Lower lobe of right lung (tissue), 2 donors: Measurements from ENCODE around the gene TRIM2. TPM values are rescaled to one million over a fixed set of nuclear protein-coding genes. Genes with fewer than 3 reads are reported as not detected.

ENCODE experiments used
- ATAC-seq, 2 donors: fragments of 200-7000 bp; cut with Tn5 transposase; one replicate each; pipeline ENCODE4 v1.9.1; 2020 to 2022; ENCODE audit warnings: mild to moderate bottlenecking in 2 of 2, moderate library complexity in 2 of 2
- DNase-seq: peaks from one replicate; pipeline ENCODE4 v3.0.0-alpha.2; 2020
- H3K27ac ChIP-seq: fragments of 200-600 bp; one replicate; pipeline ENCODE4 v1.8.0; 2022
- H3K27me3 ChIP-seq: fragments of 200-600 bp; one replicate; pipeline ENCODE4 v1.8.0; 2022; ENCODE audit warnings: low read depth
- H3K36me3 ChIP-seq: fragments of 200-600 bp; one replicate; pipeline ENCODE4 v1.8.0; 2022; ENCODE audit warnings: mild to moderate bottlenecking
- H3K4me1 ChIP-seq: fragments of 200-600 bp; one replicate; pipeline ENCODE4 v1.8.0; 2022
- H3K4me3 ChIP-seq: fragments of 200-600 bp; one replicate; pipeline ENCODE4 v1.8.0; 2022; ENCODE audit warnings: mild to moderate bottlenecking
- H3K9me3 ChIP-seq: fragments of 200-600 bp; one replicate; pipeline ENCODE4 v1.8.0; 2022
- CTCF ChIP-seq: fragments of 200-600 bp; IDR thresholded peaks from one replicate; pipeline ENCODE4 v1.8.0; 2022; ENCODE audit warnings: antibody characterized with exemption, mild to moderate bottlenecking
- intact Hi-C: fragments of 100-400 bp; cut with DNase I; formaldehyde crosslinking; loops from one replicate; pipeline ENCODE4 v1.11.0; 2022
- total RNA-seq: library from RNA; stranded (reverse); fragmentation: NEBNext Ultra II Directional; extraction: Animal tissue kit (Norgen Biotek cat#: 25700); gene quantifications from one replicate; pipeline ENCODE4 v1.2.1, GENCODE V29; 2021
- donor health status: DM: no; HTN: yes; CAD: no; lungs with severe emphysema.

The TRIM2 gene
- total RNA-seq, 1 donor from 2014 or later: 32.6 TPM

- peaks cover 18% of the 10 kb centered on the region for H3K4me1 ChIP-seq
- no peaks in the 10 kb centered on the region for H3K27me3 ChIP-seq
- ATAC-seq (no peak), DNase-seq (no peak)
- H3K4me3 ChIP-seq: no peak overlapping the region
- intact Hi-C loops: no loop called here
- no peak for TF ChIP-seq CTCF
- H3K36me3 ChIP-seq: peaks cover 5% of the 10 kb centered on the region
- no peak overlapping the region for H3K27ac ChIP-seq
- H3K9me3 ChIP-seq: no peaks in the 10 kb centered on the region
Observed at GRCh38 chr4:153294631-153295030, 90.4 kb downstream of the TRIM2 start.

GRCh38 chr4:153295131-153295755, 91.0 kb downstream of the TRIM2 start:
- TF ChIP-seq CTCF: no peak
- intact Hi-C loops: no loop called here
- H3K9me3 ChIP-seq: no peaks in the 10 kb centered on the region
- no peaks in the 10 kb centered on the region for H3K27me3 ChIP-seq
- peaks cover 5% of the 10 kb centered on the region for H3K36me3 ChIP-seq
- H3K4me1 ChIP-seq: peaks cover 18% of the 10 kb centered on the region
- no peak overlapping the region for H3K4me3 ChIP-seq
- H3K27ac ChIP-seq: no peak overlapping the region
- ATAC-seq (peak in 1 of 2 donors; percentile 12), DNase-seq (no peak)

GRCh38 chr4:153296040-153296823, 92.0 kb downstream of the TRIM2 start:
- no peak for TF ChIP-seq CTCF
- Histone ChIP-seq H3K27ac (no peak overlapping the region), H3K9me3 (no peaks in the 10 kb centered on the region), H3K27me3 (no peaks in the 10 kb centered on the region), H3K36me3 (peaks cover 5% of the 10 kb centered on the region), H3K4me1 (peaks cover 18% of the 10 kb centered on the region), H3K4me3 (no peak overlapping the region)
- intact Hi-C loops: no loop called here
- DNase-seq (no peak), ATAC-seq (peak in 1 of 2 donors; percentile 53)

GRCh38 chr4:153297116-153297515, 92.9 kb downstream of the TRIM2 start:
- ATAC-seq (peak in 1 of 2 donors; percentile 53), DNase-seq (no peak)
- H3K27me3 ChIP-seq: no peaks in the 10 kb centered on the region
- H3K36me3 ChIP-seq: peaks cover 5% of the 10 kb centered on the region
- no peak overlapping the region for H3K4me3 ChIP-seq
- H3K27ac ChIP-seq: no peak overlapping the region
- no peak for TF ChIP-seq CTCF
- intact Hi-C loops: no loop called here
- peaks cover 18% of the 10 kb centered on the region for H3K4me1 ChIP-seq
- no peaks in the 10 kb centered on the region for H3K9me3 ChIP-seq

GRCh38 chr4:153310793-153311192, 106.5 kb downstream of the TRIM2 start:
- H3K4me1 ChIP-seq: no peaks in the 10 kb centered on the region
- intact Hi-C loops: no loop called here
- H3K4me3 ChIP-seq: no peak overlapping the region
- DNase-seq: no peak
- H3K9me3 ChIP-seq: no peaks in the 10 kb centered on the region
- ATAC-seq: no peak
- no peak for TF ChIP-seq CTCF
- no peaks in the 10 kb centered on the region for H3K36me3 ChIP-seq
- H3K27ac ChIP-seq: no peak overlapping the region
- H3K27me3 ChIP-seq: no peaks in the 10 kb centered on the region
